KMS-11 (cell line): ENCODE results near the gene CEMIP.

Experiments
- H2AFZ ChIP-seq: fragments of 200-600 bp; sonication (generic); 2 replicates; pipeline ENCODE4 v1.6.1; 2016; ENCODE audit warnings: antibody characterized with exemption, mixed run types, low read depth
- H3K27ac ChIP-seq: fragments of 200-600 bp; sonication (generic); 2 replicates; pipeline ENCODE4 v1.6.1; 2016; ENCODE audit warnings: mild to moderate bottlenecking, mixed run types
- H3K27me3 ChIP-seq: fragments of 200-600 bp; sonication (generic); 2 replicates; pipeline ENCODE4 v1.6.1; 2017; ENCODE audit warnings: mild to moderate bottlenecking, low read depth, mixed run types, moderate library complexity; ENCODE audit not compliant: insufficient read depth
- H3K36me3 ChIP-seq: fragments of 200-600 bp; sonication (generic); 2 replicates; pipeline ENCODE4 v1.6.1; 2017; ENCODE audit warnings: mild to moderate bottlenecking, mixed run types; ENCODE audit not compliant: insufficient read depth
- H3K4me1 ChIP-seq: fragments of 200-600 bp; sonication (generic); 2 replicates; pipeline ENCODE4 v1.6.1; 2016; ENCODE audit warnings: mild to moderate bottlenecking, low read depth, mixed run types; ENCODE audit not compliant: poor library complexity, severe bottlenecking
- H3K4me2 ChIP-seq: fragments of 200-600 bp; sonication (generic); 2 replicates; pipeline ENCODE4 v1.7.0; 2016; ENCODE audit warnings: mild to moderate bottlenecking, mixed run types
- H3K4me3 ChIP-seq: fragments of 200-600 bp; sonication (generic); IDR thresholded peaks from 2 replicates; pipeline ENCODE4 v1.6.1; 2017; ENCODE audit warnings: low read depth, low read length, mixed read lengths; ENCODE audit not compliant: insufficient read depth
- H3K79me2 ChIP-seq: fragments of 200-600 bp; sonication (generic); 2 replicates; pipeline ENCODE4 v1.6.1; 2016; ENCODE audit warnings: low read depth, mixed run types; ENCODE audit not compliant: insufficient read depth
- H3K9ac ChIP-seq: fragments of 200-600 bp; sonication (generic); 2 replicates; pipeline ENCODE4 v1.6.1; 2016; ENCODE audit warnings: mild to moderate bottlenecking, mixed run types
- H4K20me1 ChIP-seq: fragments of 200-600 bp; sonication (generic); 2 replicates; pipeline ENCODE4 v1.6.1; 2016; ENCODE audit warnings: mild to moderate bottlenecking, mixed run types; ENCODE audit not compliant: insufficient read depth
- TF ChIP-seq, protein P1 (sequence below): fragments of 200-600 bp; sonication (generic); conservative IDR thresholded peaks from 2 replicates; pipeline ENCODE4 v1.6.1; 2017; ENCODE audit warnings: low read depth, mild to moderate bottlenecking, antibody characterized with exemption, low read length, moderate library complexity, mixed read lengths

The CEMIP gene

DNA sequence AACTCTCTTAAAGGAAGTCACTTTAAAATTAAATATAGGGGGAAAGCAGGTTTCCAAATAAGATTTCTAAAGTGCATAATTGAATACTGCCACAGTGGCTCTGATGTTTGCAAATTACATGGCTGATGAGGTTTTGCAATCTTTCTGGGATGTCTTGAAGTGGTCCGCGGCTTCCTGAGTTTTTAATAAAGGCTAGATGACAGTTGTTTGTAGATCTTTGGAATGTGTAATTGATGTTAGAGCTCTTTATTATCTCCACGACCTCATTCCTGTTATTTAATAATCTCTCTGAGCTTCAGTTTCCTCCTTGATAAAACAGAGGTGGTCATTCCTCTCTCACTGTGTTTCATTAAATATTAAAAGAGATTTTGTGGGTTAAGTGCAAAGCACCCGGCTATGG, 27.0 kb upstream of the CEMIP start:
- no peak overlapping the region for H3K9ac ChIP-seq
- no peak overlapping the region for H3K27ac ChIP-seq
- no peaks in the 10 kb centered on the region for H4K20me1 ChIP-seq
- H3K4me2 ChIP-seq = no peak overlapping the region
- no peaks in the 10 kb centered on the region for H3K27me3 ChIP-seq
- H3K36me3 ChIP-seq = no peaks in the 10 kb centered on the region
- TF ChIP-seq, protein P1, sequence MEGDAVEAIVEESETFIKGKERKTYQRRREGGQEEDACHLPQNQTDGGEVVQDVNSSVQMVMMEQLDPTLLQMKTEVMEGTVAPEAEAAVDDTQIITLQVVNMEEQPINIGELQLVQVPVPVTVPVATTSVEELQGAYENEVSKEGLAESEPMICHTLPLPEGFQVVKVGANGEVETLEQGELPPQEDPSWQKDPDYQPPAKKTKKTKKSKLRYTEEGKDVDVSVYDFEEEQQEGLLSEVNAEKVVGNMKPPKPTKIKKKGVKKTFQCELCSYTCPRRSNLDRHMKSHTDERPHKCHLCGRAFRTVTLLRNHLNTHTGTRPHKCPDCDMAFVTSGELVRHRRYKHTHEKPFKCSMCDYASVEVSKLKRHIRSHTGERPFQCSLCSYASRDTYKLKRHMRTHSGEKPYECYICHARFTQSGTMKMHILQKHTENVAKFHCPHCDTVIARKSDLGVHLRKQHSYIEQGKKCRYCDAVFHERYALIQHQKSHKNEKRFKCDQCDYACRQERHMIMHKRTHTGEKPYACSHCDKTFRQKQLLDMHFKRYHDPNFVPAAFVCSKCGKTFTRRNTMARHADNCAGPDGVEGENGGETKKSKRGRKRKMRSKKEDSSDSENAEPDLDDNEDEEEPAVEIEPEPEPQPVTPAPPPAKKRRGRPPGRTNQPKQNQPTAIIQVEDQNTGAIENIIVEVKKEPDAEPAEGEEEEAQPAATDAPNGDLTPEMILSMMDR = no peak
- H3K4me1 ChIP-seq = no peaks in the 10 kb centered on the region
- H3K79me2 ChIP-seq = no peaks in the 10 kb centered on the region
- H2AFZ ChIP-seq = no peak overlapping the region
- no peak overlapping the region for H3K4me3 ChIP-seq

DNA sequence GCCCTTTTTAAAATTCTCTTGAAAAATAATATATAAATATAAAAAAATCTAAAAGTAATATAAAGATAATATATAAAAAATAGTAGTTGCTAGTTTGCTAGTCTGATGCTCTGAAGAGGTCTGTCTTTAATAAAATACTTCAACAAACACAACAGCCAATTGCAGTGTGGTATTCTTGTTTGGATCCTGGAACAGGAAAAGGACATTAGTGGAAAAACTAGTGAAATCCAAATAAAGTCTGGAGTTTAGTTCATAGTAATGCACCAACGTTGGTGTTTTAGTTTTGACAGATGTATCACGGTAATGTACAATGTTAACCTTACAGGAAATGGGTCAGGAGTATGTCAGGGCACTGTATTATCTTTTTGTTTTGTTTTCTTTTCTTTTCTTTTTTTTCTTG, 26.0 kb upstream of the CEMIP start:
- H3K9ac ChIP-seq = no peak overlapping the region

DNA sequence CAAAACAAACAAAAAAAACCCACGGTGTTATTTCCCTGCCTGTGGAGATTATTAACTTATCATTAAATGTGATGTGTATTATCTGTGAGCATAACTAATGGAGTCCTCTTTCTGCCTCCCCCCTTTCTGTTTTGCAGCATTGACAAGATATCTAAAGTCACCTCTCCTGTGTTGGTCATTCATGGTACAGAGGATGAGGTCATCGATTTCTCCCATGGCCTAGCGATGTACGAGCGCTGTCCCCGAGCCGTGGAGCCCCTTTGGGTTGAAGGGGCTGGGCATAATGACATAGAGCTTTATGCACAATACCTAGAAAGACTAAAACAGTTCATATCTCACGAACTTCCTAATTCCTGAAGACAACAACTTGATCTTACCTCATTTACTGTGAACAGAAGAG, 25.2 kb upstream of the CEMIP start:
- TF ChIP-seq, protein P1 = no peak
- Histone ChIP-seq H3K4me1 (no peaks in the 10 kb centered on the region), H3K4me2 (no peak overlapping the region), H3K9ac (no peak overlapping the region), H3K27ac (no peak overlapping the region), H3K27me3 (no peaks in the 10 kb centered on the region), H3K4me3 (no peak overlapping the region), H2AFZ (no peak overlapping the region), H3K79me2 (no peaks in the 10 kb centered on the region), H4K20me1 (no peaks in the 10 kb centered on the region), H3K36me3 (no peaks in the 10 kb centered on the region)

More for the DNA sequence above, 26.0 kb upstream of the CEMIP start:
- no peaks in the 10 kb centered on the region for H3K27me3 ChIP-seq
- TF ChIP-seq, protein P1 = no peak
- no peak overlapping the region for H3K4me3 ChIP-seq
- no peaks in the 10 kb centered on the region for H3K4me1 ChIP-seq
- H3K36me3 ChIP-seq = no peaks in the 10 kb centered on the region
- no peak overlapping the region for H3K27ac ChIP-seq
- no peak overlapping the region for H3K4me2 ChIP-seq
- no peak overlapping the region for H2AFZ ChIP-seq
- H3K79me2 ChIP-seq = no peaks in the 10 kb centered on the region
- no peaks in the 10 kb centered on the region for H4K20me1 ChIP-seq

DNA sequence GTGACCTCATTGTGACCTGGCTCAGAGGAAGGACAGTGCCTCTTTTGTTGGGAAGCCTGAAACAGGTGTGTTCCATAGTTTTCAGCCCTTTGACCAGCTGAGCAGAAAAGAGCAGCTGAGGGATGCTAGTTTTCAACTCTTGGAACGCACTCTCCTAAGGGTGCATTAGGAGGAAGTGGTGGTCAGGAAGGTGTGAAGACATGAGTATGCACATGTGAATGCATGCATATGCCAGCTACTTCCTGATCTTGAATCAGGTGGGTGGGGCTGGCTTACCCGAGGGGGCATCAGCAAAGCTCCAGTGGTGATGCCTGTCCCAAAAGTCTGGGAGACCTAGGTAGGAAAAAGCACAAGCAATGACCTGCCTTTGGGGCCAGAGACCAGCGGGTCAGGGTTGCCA, 23.3 kb upstream of the CEMIP start:
- no peaks in the 10 kb centered on the region for H3K27me3 ChIP-seq
- H3K27ac ChIP-seq = no peak overlapping the region
- no peaks in the 10 kb centered on the region for H3K36me3 ChIP-seq
- H3K4me2 ChIP-seq = no peak overlapping the region
- no peaks in the 10 kb centered on the region for H3K4me1 ChIP-seq
- no peaks in the 10 kb centered on the region for H4K20me1 ChIP-seq
- H3K79me2 ChIP-seq = no peaks in the 10 kb centered on the region
- no peak overlapping the region for H3K4me3 ChIP-seq
- TF ChIP-seq, protein P1 = no peak
- no peak overlapping the region for H3K9ac ChIP-seq
- H2AFZ ChIP-seq = no peak overlapping the region
